Keratinocyte (primary cell): Measurements from ENCODE around the gene GGACT. TPM values are rescaled to one million over a fixed set of nuclear protein-coding genes. Genes with fewer than 3 reads are reported as not detected.

Source experiments
- DNase-seq: peaks from one replicate; pipeline ENCODE4 v3.0.0-alpha.2; 2011; ENCODE audit warnings: low read depth, missing footprints, low spot score
- FAIRE-seq: peaks from 2 replicates; lab custom pipeline; 2011; peaks lifted over from hg19 to GRCh38; lab: Jason Lieb, UNC
- H2AFZ ChIP-seq: 2 replicates; pipeline ENCODE4 v1.6.0; 2012; ENCODE audit warnings: low read length, control low read depth, inconsistent platforms; ENCODE audit not compliant: control insufficient read depth
- H3K27ac ChIP-seq: 2 replicates; pipeline ENCODE4 v1.5.1; 2011; ENCODE audit warnings: low read length; ENCODE audit not compliant: control insufficient read depth, insufficient read depth
- H3K27me3 ChIP-seq: 3 replicates; pipeline ENCODE4 v1.6.0; 2011; ENCODE audit warnings: low read length; ENCODE audit not compliant: control insufficient read depth, insufficient read depth; ENCODE audit errors: extremely low read depth
- H3K36me3 ChIP-seq, 2 experiments: 2 replicates in 1 of 2; 3 replicates in 1 of 2; pipeline ENCODE4 v1.5.1; 2011; ENCODE audit warnings: low read length in 2 of 2, mild to moderate bottlenecking in 1 of 2; ENCODE audit not compliant: control insufficient read depth in 2 of 2, insufficient read depth in 2 of 2; ENCODE audit errors: extremely low read depth in 1 of 2
- H3K4me1 ChIP-seq: 3 replicates; pipeline ENCODE4 v1.5.1; 2011; ENCODE audit warnings: low read length; ENCODE audit not compliant: control insufficient read depth, insufficient read depth; ENCODE audit errors: extremely low read depth
- H3K4me2 ChIP-seq: 3 replicates; pipeline ENCODE4 v1.6.0; 2011; ENCODE audit warnings: low read depth, low read length; ENCODE audit not compliant: control insufficient read depth, insufficient read depth; ENCODE audit errors: extremely low read depth
- H3K4me3 ChIP-seq, 3 experiments: fragments of 200-600 bp in 1 of 3; sonication (generic) in 1 of 3; 2 replicates in 2 of 3; 3 replicates in 1 of 3; pipeline ENCODE4 v1.5.1; 2011 to 2016; ENCODE audit warnings: low read length in 3 of 3, mild to moderate bottlenecking in 3 of 3, control low read depth in 2 of 3, inconsistent platforms in 1 of 3, low read depth in 1 of 3, mixed read lengths in 1 of 3, mixed run types in 1 of 3, moderate library complexity in 1 of 3; ENCODE audit not compliant: control insufficient read depth in 2 of 3, insufficient read depth in 2 of 3; ENCODE audit errors: extremely low read depth in 1 of 3
- H3K79me2 ChIP-seq: 2 replicates; pipeline ENCODE4 v1.6.0; 2012; ENCODE audit warnings: low read length; ENCODE audit not compliant: control insufficient read depth, insufficient read depth
- H3K9ac ChIP-seq: 3 replicates; pipeline ENCODE4 v1.6.0; 2011; ENCODE audit warnings: low read length; ENCODE audit not compliant: control insufficient read depth, insufficient read depth; ENCODE audit errors: extremely low read depth
- H3K9me1 ChIP-seq: 3 replicates; pipeline ENCODE4 v1.6.0; 2011; ENCODE audit warnings: low read length; ENCODE audit not compliant: control insufficient read depth, insufficient read depth; ENCODE audit errors: extremely low read depth
- H3K9me3 ChIP-seq: 2 replicates; pipeline ENCODE4 v1.5.1; 2012; ENCODE audit warnings: low read depth, low read length; ENCODE audit not compliant: control insufficient read depth
- H4K20me1 ChIP-seq: 3 replicates; pipeline ENCODE4 v1.6.0; 2011; ENCODE audit warnings: low read length; ENCODE audit not compliant: control insufficient read depth, insufficient read depth; ENCODE audit errors: extremely low read depth
- CTCF ChIP-seq, 3 experiments: IDR thresholded peaks in 1 of 3; conservative IDR thresholded peaks in 1 of 3; optimal IDR thresholded peaks in 1 of 3; 2 replicates in 2 of 3; 3 replicates in 1 of 3; pipeline versions ENCODE3 to v1.5.1; 2011; ENCODE audit warnings: low read length in 3 of 3, mild to moderate bottlenecking in 3 of 3, moderate library complexity in 2 of 3, control low read depth in 1 of 3, inconsistent platforms in 1 of 3; ENCODE audit not compliant: insufficient read depth in 2 of 3; ENCODE audit errors: extremely low read depth in 1 of 3
- EZH2 ChIP-seq: IDR thresholded peaks from one replicate; pipeline ENCODE4 v1.6.1; 2012; ENCODE audit warnings: inconsistent platforms, mild to moderate bottlenecking, low read length, moderate library complexity
- dilution Hi-C: fragments of 300-500 bp; cut with MboI; formaldehyde crosslinking; loops from one replicate; pipeline ENCODE4 v1.7.0; 2020; ENCODE audit warnings: low sequenced_read_pairs; ENCODE audit not compliant: extremely low pct_ligation_motif_present
- polyA plus RNA-seq, 5 experiments: library from polyadenylated mRNA; depleted of rRNA in 3 of 5; stranded (reverse) in 3 of 5; stranded (forward) in 1 of 5; unstranded in 1 of 5; fragments of >200 nt; gene quantifications; 1 replicate in 1 of 5; 2 replicates in 3 of 5; 3 replicates in 1 of 5; pipeline versions ENCODE4 v1.2.1 to v1.2.3, GENCODE V29; 2011 to 2012; ENCODE audit warnings: missing spikeins in 2 of 5, low read depth in 1 of 5, low replicate concordance in 1 of 5

The GGACT gene
- polyA plus RNA-seq, 1 donor (not counting 4 experiments of a cell fraction or from before 2014, with no cell fraction given), result 8.2 TPM

- Histone ChIP-seq H2AFZ (peak overlapping the region; percentile 94), H3K9ac (no peak overlapping the region), H3K27ac (no peak overlapping the region), H3K9me1 (no peaks in the 10 kb centered on the region), H3K4me2 (peak overlapping the region; percentile 80), H3K36me3 (no peaks in the 10 kb centered on the region), H4K20me1 (no peaks in the 10 kb centered on the region), H3K9me3 (no peaks in the 10 kb centered on the region), H3K4me3 (no peak overlapping the region), H3K27me3 (no peaks in the 10 kb centered on the region), H3K4me1 (peaks cover 4% of the 10 kb centered on the region), H3K79me2 (no peaks in the 10 kb centered on the region)
- no peak for DNase-seq
- FAIRE-seq, result no peak
- dilution Hi-C loops, result no loop called here
- TF ChIP-seq EZH2, result no peak
- no peak for TF ChIP-seq CTCF (optimal IDR thresholded peaks at IDR 0.05 in 1 of 3, IDR thresholded peaks at IDR 0.05 in 1 of 3, conservative IDR thresholded peaks at IDR 0.05 in 1 of 3; ENCODE audit: extremely low read depth in 1 of 3, insufficient read depth in 2 of 3, low read length in 3 of 3)
Observed at GRCh38 chr13:100589178-100589725, 663 bp upstream of the GGACT start.

- no peak overlapping the region for H3K4me3 ChIP-seq
- H3K4me1 ChIP-seq, result peaks cover 4% of the 10 kb centered on the region
- no peaks in the 10 kb centered on the region for H3K9me3 ChIP-seq
- FAIRE-seq (no peak), DNase-seq (no peak)
- no peaks in the 10 kb centered on the region for H3K9me1 ChIP-seq
- H3K36me3 ChIP-seq, result peaks cover 0 to 5% of the 10 kb centered on the region in 2 experiments
- no peak overlapping the region for H3K9ac ChIP-seq
- H3K27ac ChIP-seq, result no peak overlapping the region
- no peak for TF ChIP-seq CTCF (optimal IDR thresholded peaks at IDR 0.05 in 1 of 3, IDR thresholded peaks at IDR 0.05 in 1 of 3, conservative IDR thresholded peaks at IDR 0.05 in 1 of 3; ENCODE audit: extremely low read depth in 1 of 3, insufficient read depth in 2 of 3, low read length in 3 of 3)
- no peak for TF ChIP-seq EZH2
- no peaks in the 10 kb centered on the region for H3K27me3 ChIP-seq
- no peak overlapping the region for H3K4me2 ChIP-seq
- no peaks in the 10 kb centered on the region for H3K79me2 ChIP-seq
- no peak overlapping the region for H2AFZ ChIP-seq
- H4K20me1 ChIP-seq, result no peaks in the 10 kb centered on the region
- dilution Hi-C loops, result no loop called here
Observed at GRCh38 chr13:100584896-100585295, 3.7 kb downstream of the GGACT start.
